ENCODE data around the gene TAS2R9.

GRCh38 chr12:10855807-10856206 lies 45.8 kb upstream of the TAS2R9 start:
- TF ChIP-seq GABPA (IDR thresholded peaks at IDR 0.05; ENCODE audit: low read depth) (no peak), POLR2AphosphoS5 (IDR thresholded peaks at IDR 0.05; ENCODE audit: low read depth) (no peak), REST (IDR thresholded peaks at IDR 0.05; ENCODE audit: insufficient replicate concordance, low read depth) (no peak)
- TF ChIP-seq, protein P1, sequence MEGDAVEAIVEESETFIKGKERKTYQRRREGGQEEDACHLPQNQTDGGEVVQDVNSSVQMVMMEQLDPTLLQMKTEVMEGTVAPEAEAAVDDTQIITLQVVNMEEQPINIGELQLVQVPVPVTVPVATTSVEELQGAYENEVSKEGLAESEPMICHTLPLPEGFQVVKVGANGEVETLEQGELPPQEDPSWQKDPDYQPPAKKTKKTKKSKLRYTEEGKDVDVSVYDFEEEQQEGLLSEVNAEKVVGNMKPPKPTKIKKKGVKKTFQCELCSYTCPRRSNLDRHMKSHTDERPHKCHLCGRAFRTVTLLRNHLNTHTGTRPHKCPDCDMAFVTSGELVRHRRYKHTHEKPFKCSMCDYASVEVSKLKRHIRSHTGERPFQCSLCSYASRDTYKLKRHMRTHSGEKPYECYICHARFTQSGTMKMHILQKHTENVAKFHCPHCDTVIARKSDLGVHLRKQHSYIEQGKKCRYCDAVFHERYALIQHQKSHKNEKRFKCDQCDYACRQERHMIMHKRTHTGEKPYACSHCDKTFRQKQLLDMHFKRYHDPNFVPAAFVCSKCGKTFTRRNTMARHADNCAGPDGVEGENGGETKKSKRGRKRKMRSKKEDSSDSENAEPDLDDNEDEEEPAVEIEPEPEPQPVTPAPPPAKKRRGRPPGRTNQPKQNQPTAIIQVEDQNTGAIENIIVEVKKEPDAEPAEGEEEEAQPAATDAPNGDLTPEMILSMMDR (IDR thresholded peaks at IDR 0.05; ENCODE audit: insufficient read depth, low read length), result no peak
